Activated CD4-positive, alpha-beta T cell treated with anti-CD3 and anti-CD28 coated beads, Interleukin-10, Interleukin-2, amounts not matched to agents 100 ng/mL and 50 ng/mL, durations not matched to agents 16 hours and 8 hours (primary cell): ENCODE data around the gene INPP5F.
"Not testable (repeated sequence)": the region's sequence is repeated elsewhere in the genome, so short reads cannot be mapped to it uniquely, and the experiment has no call there.

Experiments used
- DNase-seq: peaks from one replicate; pipeline ENCODE4 v3.0.0-alpha.2; 2020

INPP5F gene

GRCh38 chr10:119707331-119707730, 18.5 kb upstream of the INPP5F start:
- DNase-seq, result peak; percentile 43

GRCh38 chr10:119710935-119711334, 14.9 kb upstream of the INPP5F start:
- DNase-seq, result not testable (repeated sequence)

- no peak for DNase-seq
These were observed 11.9 kb upstream of the INPP5F start for GRCh38 chr10:119713744-119714483.

- no peak for DNase-seq
These were observed 11.4 kb upstream of the INPP5F start for GRCh38 chr10:119714484-119714816.

GRCh38 chr10:119715628-119716505, 10.0 kb upstream of the INPP5F start:
- no peak for DNase-seq

GRCh38 chr10:119723161-119723560, 2.7 kb upstream of the INPP5F start:
- DNase-seq, result no peak

GRCh38 chr10:119723624-119724023, 2.2 kb upstream of the INPP5F start:
- no peak for DNase-seq

- no peak for DNase-seq
These were observed 995 bp upstream of the INPP5F start for GRCh38 chr10:119724593-119725516.

GRCh38 chr10:119725517-119725827, 378 bp upstream of the INPP5F start:
- DNase-seq, result no peak

- no peak for DNase-seq
These were observed 919 bp downstream of the INPP5F start for GRCh38 chr10:119726676-119727261.

GRCh38 chr10:119728172-119728800, 2.4 kb downstream of the INPP5F start:
- DNase-seq, result no peak

GRCh38 chr10:119734396-119735332, 8.8 kb downstream of the INPP5F start:
- DNase-seq, result peak; percentile 31

- no peak for DNase-seq
These were observed 9.6 kb downstream of the INPP5F start for GRCh38 chr10:119735451-119735850.

- DNase-seq, result no peak
These were observed 10.4 kb downstream of the INPP5F start for GRCh38 chr10:119736220-119736619.

GRCh38 chr10:119737039-119737663, 11.3 kb downstream of the INPP5F start:
- DNase-seq, result no peak

- DNase-seq, result peak; percentile 30
These were observed 12.0 kb downstream of the INPP5F start for GRCh38 chr10:119737823-119738222.

GRCh38 chr10:119738962-119739361, 13.1 kb downstream of the INPP5F start:
- no peak for DNase-seq

GRCh38 chr10:119740096-119740495, 14.2 kb downstream of the INPP5F start:
- DNase-seq, result no peak

GRCh38 chr10:119742947-119743648, 17.2 kb downstream of the INPP5F start:
- DNase-seq, result no peak

- no peak for DNase-seq
These were observed 22.1 kb downstream of the INPP5F start for GRCh38 chr10:119747940-119748339.
